HG02973 (cell line): ENCODE data around the gene PIEZO2.

Source experiments
- ATAC-seq: cut with Tn5 transposase; IDR thresholded peaks from one replicate; pipeline ENCODE4 v1.9.1; 2021; ENCODE audit warnings: moderate library complexity; ENCODE audit not compliant: unreplicated experiment

Gene PIEZO2

GRCh38 chr18:11113937-11114336 is 35.4 kb downstream of the PIEZO2 start:
- no peak for ATAC-seq

- no peak for ATAC-seq
These were observed 36.3 kb downstream of the PIEZO2 start for GRCh38 chr18:11113046-11113548.

GRCh38 chr18:11112286-11112685 is 37.1 kb downstream of the PIEZO2 start:
- no peak for ATAC-seq

DNA sequence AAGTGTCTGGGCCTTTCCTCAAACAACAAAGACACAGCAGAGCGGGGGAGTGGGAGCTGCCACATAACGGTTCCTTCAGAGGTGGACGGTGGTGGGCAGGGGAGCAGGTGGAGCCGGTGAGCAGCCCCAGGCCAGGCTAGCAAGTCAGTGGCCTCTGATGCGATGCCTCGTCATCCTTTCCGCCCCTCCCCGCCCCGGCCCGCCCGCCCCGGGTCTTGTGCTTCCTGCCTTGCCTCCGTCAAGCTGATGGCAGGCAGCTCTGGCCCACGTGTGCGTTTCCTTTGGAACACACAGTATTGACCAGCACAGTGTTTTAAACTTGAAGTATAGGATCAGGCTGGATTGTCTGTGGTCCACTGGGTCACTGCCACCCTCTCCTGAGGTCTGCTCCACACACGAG is 38.9 kb downstream of the PIEZO2 start:
- ATAC-seq, result no peak

GRCh38 chr18:11108947-11109346 is 40.4 kb downstream of the PIEZO2 start:
- no peak for ATAC-seq

DNA sequence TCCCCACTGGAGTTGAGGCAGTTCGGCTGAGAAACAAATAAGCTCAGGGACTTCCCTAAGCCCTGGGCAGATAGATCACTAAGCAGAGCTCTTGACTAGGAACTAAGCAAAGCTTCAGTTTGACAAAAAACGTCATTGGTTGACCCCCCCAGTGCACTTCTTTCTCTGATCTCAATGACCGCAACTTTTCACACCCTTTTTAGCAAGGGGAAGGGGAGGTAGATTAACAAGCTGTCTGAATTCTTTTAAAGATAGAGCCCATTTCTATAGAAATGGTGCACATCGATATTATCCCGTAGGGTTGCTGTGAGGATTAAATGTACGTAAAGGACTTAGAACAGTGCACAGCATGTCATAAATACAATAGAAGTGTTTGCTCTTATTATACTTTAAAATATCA is 42.5 kb downstream of the PIEZO2 start:
- ATAC-seq, result no peak

- ATAC-seq, result no peak
These were observed 43.9 kb downstream of the PIEZO2 start for GRCh38 chr18:11105463-11105862.

GRCh38 chr18:11104307-11104706 is 45.1 kb downstream of the PIEZO2 start:
- ATAC-seq, result no peak

GRCh38 chr18:11096839-11097750 is 52.3 kb downstream of the PIEZO2 start:
- ATAC-seq, result no peak

DNA sequence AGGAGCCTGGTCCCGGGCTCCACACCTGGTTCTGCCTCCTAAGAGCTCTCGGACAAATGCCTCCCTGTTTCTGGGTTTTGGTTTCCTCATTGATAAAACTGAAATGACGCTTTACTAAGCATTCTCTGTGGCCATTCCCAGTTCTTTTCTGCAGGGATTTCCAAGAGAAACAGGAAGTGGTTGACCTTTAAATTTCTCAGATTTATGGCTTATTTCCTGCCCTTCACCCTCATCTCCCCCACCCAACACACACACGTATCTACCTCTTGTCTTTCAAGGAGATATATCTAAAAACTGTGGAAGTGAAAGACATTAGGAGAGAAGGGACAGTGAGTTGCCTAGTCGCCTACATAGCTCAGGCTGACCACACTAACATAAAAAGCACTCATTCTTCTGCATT is 53.0 kb downstream of the PIEZO2 start:
- ATAC-seq, result no peak

GRCh38 chr18:11095674-11096293 is 53.6 kb downstream of the PIEZO2 start:
- ATAC-seq, result no peak

DNA sequence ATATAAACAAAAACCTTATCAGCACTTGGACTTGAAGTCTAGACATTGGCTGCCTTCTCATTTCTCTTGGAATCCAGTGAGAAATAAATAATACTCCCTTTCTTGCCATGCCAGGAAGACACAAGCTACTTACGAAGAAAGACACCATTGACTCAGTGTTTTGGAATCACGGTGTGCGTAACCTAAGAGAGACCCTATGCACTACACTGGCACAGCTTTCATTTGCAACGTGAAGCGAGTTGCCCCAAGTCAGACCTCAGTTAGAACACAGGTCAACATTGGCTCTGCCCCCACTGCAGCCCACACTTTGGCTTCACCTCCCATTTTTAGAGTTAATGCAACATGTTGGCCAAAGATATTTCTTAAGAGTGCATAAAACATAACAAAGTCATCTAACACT is 54.2 kb downstream of the PIEZO2 start:
- ATAC-seq, result no peak

GRCh38 chr18:11091746-11092145 is 57.6 kb downstream of the PIEZO2 start:
- no peak for ATAC-seq

GRCh38 chr18:11089931-11090715 is 59.2 kb downstream of the PIEZO2 start:
- no peak for ATAC-seq

- no peak for ATAC-seq
These were observed 68.3 kb downstream of the PIEZO2 start for GRCh38 chr18:11081009-11081532.

DNA sequence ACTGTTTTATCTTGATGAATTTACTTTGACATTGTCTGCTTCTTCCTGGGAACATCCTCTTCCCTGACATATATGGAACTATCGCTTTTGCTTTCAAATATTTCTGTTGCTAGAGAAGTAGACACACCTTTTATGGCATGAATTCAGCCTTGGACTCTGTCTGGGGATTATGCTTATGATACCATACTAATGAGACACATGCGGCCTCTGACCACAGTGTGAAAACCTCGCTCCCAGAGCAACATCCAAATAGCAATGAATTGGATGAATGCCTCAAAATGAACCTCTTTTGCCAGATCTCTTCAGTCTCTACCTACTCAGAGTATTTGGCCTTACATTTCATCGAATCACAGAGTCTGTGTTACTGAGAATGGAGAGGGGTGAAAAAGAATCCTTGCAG is 70.9 kb downstream of the PIEZO2 start:
- no peak for ATAC-seq

GRCh38 chr18:11077548-11078187 is 71.7 kb downstream of the PIEZO2 start:
- no peak for ATAC-seq

DNA sequence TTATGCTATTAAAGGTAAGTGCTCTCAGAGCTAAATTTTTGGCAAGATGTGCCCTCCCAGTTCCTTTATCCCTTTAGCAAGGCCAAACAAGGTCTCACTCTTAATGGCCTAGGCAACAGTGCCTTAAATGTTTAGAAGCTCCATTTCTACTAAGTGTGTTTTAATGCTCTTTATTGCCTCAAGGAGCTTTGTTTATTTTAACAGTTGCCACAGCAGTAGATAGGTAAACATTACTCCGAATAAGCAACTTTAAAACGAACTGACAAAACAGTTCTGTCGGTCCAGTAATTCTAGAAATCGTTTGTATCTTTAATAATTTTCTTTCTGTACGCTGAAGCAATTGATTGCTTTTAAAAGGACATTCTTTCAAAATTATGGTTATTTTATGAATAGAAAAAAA is 74.5 kb downstream of the PIEZO2 start:
- no peak for ATAC-seq

GRCh38 chr18:11073971-11074370 is 75.4 kb downstream of the PIEZO2 start:
- no peak for ATAC-seq

GRCh38 chr18:11072632-11073031 is 76.7 kb downstream of the PIEZO2 start:
- no peak for ATAC-seq

- ATAC-seq, result no peak
These were observed 78.1 kb downstream of the PIEZO2 start for GRCh38 chr18:11071300-11071699.
